Loucy (cell line): ENCODE results near the gene LRSAM1.

Source experiments
- H2AFZ ChIP-seq: fragments of 200-600 bp; sonication (generic); 2 replicates; pipeline ENCODE4 v1.6.0; 2016; ENCODE audit warnings: antibody characterized with exemption, mild to moderate bottlenecking, low read length, moderate library complexity
- H3F3A ChIP-seq: fragments of 200-600 bp; 2 replicates; pipeline ENCODE4 v1.6.0; 2016; ENCODE audit warnings: antibody characterized with exemption, low read depth, mild to moderate bottlenecking
- H3K27me3 ChIP-seq: fragments of 200-600 bp; sonication (generic); 2 replicates; pipeline ENCODE4 v1.6.1; 2014; ENCODE audit warnings: low read length, mild to moderate bottlenecking; ENCODE audit not compliant: insufficient read depth, poor library complexity, severe bottlenecking
- H3K36me3 ChIP-seq: fragments of 200-600 bp; sonication (generic); 2 replicates; pipeline ENCODE4 v1.6.1; 2016; ENCODE audit warnings: low read length; ENCODE audit not compliant: insufficient read depth
- H3K4me1 ChIP-seq: fragments of 200-600 bp; sonication (generic); 2 replicates; pipeline ENCODE4 v1.5.1; 2014; ENCODE audit warnings: low read length, mild to moderate bottlenecking; ENCODE audit not compliant: insufficient read depth, poor library complexity, severe bottlenecking
- H3K4me2 ChIP-seq: fragments of 200-600 bp; sonication (generic); 2 replicates; pipeline ENCODE4 v1.6.0; 2014; ENCODE audit warnings: antibody characterized with exemption, low read length, low read depth, mild to moderate bottlenecking; ENCODE audit not compliant: poor library complexity, severe bottlenecking
- H3K4me3 ChIP-seq: fragments of 200-600 bp; sonication (generic); 2 replicates; pipeline ENCODE4 v1.5.1; 2014; ENCODE audit warnings: low read length, mild to moderate bottlenecking, mixed read lengths; ENCODE audit not compliant: poor library complexity, severe bottlenecking
- H3K79me2 ChIP-seq: fragments of 200-600 bp; sonication (generic); 2 replicates; pipeline ENCODE4 v1.6.1; 2014; ENCODE audit warnings: low read length; ENCODE audit not compliant: insufficient read depth
- H3K9ac ChIP-seq: fragments of 200-600 bp; sonication (generic); 2 replicates; pipeline ENCODE4 v1.6.0; 2014; ENCODE audit warnings: mild to moderate bottlenecking, low read depth, low read length, moderate library complexity; ENCODE audit not compliant: poor library complexity, severe bottlenecking
- H3K9me2 ChIP-seq: fragments of 200-600 bp; sonication (generic); replicated peaks from 2 replicates; pipeline ENCODE4 v1.6.1; 2016; ENCODE audit warnings: low read depth, low read length, mixed read lengths
- H3K9me3 ChIP-seq: fragments of 200-600 bp; sonication (generic); 2 replicates; pipeline ENCODE4 v1.6.1; 2014; ENCODE audit warnings: mild to moderate bottlenecking, antibody characterized with exemption, low read length, low read depth; ENCODE audit not compliant: insufficient read depth
- H4K20me1 ChIP-seq: fragments of 200-600 bp; sonication (generic); 2 replicates; pipeline ENCODE4 v1.6.0; 2014; ENCODE audit warnings: antibody characterized with exemption, low read length, mild to moderate bottlenecking; ENCODE audit not compliant: insufficient read depth, poor library complexity, severe bottlenecking
- EZH2phosphoT487 ChIP-seq: fragments of 200-600 bp; IDR thresholded peaks from 2 replicates; pipeline ENCODE4 v1.6.1; 2018; ENCODE audit warnings: antibody characterized with exemption, mild to moderate bottlenecking, moderate library complexity, borderline replicate concordance
- TF ChIP-seq, protein P1 (sequence below): fragments of 200-600 bp; sonication (generic); conservative IDR thresholded peaks from 2 replicates; pipeline ENCODE4 v1.5.1; 2014; ENCODE audit warnings: mild to moderate bottlenecking, antibody characterized with exemption, low read length

The LRSAM1 gene

GRCh38 chr9:127525401-127526188 lies 74.3 kb downstream of the LRSAM1 start:
- Histone ChIP-seq H3K9me3 (peaks cover 21% of the 10 kb centered on the region; the same call in 1 of the 2 replicates), H2AFZ (no peak overlapping the region), H3K9me2 (no peaks in the 10 kb centered on the region), H3F3A (no peaks in the 10 kb centered on the region), H3K4me2 (no peak overlapping the region), H3K36me3 (peaks cover 52% of the 10 kb centered on the region), H3K9ac (no peak overlapping the region), H3K79me2 (no peaks in the 10 kb centered on the region), H3K27me3 (no peaks in the 10 kb centered on the region), H3K4me1 (no peaks in the 10 kb centered on the region), H4K20me1 (no peaks in the 10 kb centered on the region), H3K4me3 (no peak overlapping the region)
- TF ChIP-seq, protein P1, sequence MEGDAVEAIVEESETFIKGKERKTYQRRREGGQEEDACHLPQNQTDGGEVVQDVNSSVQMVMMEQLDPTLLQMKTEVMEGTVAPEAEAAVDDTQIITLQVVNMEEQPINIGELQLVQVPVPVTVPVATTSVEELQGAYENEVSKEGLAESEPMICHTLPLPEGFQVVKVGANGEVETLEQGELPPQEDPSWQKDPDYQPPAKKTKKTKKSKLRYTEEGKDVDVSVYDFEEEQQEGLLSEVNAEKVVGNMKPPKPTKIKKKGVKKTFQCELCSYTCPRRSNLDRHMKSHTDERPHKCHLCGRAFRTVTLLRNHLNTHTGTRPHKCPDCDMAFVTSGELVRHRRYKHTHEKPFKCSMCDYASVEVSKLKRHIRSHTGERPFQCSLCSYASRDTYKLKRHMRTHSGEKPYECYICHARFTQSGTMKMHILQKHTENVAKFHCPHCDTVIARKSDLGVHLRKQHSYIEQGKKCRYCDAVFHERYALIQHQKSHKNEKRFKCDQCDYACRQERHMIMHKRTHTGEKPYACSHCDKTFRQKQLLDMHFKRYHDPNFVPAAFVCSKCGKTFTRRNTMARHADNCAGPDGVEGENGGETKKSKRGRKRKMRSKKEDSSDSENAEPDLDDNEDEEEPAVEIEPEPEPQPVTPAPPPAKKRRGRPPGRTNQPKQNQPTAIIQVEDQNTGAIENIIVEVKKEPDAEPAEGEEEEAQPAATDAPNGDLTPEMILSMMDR, result peak; percentile 66
- TF ChIP-seq EZH2phosphoT487, result no peak

- no peak overlapping the region for H3K4me3 ChIP-seq
- no peaks in the 10 kb centered on the region for H3K9me2 ChIP-seq
- no peak overlapping the region for H3K9ac ChIP-seq
- no peaks in the 10 kb centered on the region for H3K4me1 ChIP-seq
- H3K9me3 ChIP-seq, result peaks cover 21% of the 10 kb centered on the region; the same call in 1 of the 2 replicates
- H3K4me2 ChIP-seq, result no peak overlapping the region
- H3K79me2 ChIP-seq, result no peaks in the 10 kb centered on the region
- H2AFZ ChIP-seq, result no peak overlapping the region
- H3K27me3 ChIP-seq, result no peaks in the 10 kb centered on the region
- H3K36me3 ChIP-seq, result peaks cover 54% of the 10 kb centered on the region
- H4K20me1 ChIP-seq, result no peaks in the 10 kb centered on the region
- TF ChIP-seq, protein P1, result no peak
- no peak for TF ChIP-seq EZH2phosphoT487
- H3F3A ChIP-seq, result no peaks in the 10 kb centered on the region
Measured at GRCh38 chr9:127526655-127527559, 75.6 kb downstream of the LRSAM1 start.

GRCh38 chr9:127527560-127528268 lies 76.4 kb downstream of the LRSAM1 start:
- H3K9ac ChIP-seq, result no peak overlapping the region
- H3K9me3 ChIP-seq, result peaks cover 21% of the 10 kb centered on the region; the same call in 1 of the 2 replicates
- H2AFZ ChIP-seq, result no peak overlapping the region
- no peaks in the 10 kb centered on the region for H3K4me1 ChIP-seq
- TF ChIP-seq, protein P1, result no peak
- no peak for TF ChIP-seq EZH2phosphoT487
- no peaks in the 10 kb centered on the region for H4K20me1 ChIP-seq
- H3K36me3 ChIP-seq, result peaks cover 51% of the 10 kb centered on the region
- H3K79me2 ChIP-seq, result no peaks in the 10 kb centered on the region
- no peaks in the 10 kb centered on the region for H3K9me2 ChIP-seq
- no peak overlapping the region for H3K4me3 ChIP-seq
- H3F3A ChIP-seq, result no peaks in the 10 kb centered on the region
- no peaks in the 10 kb centered on the region for H3K27me3 ChIP-seq
- H3K4me2 ChIP-seq, result no peak overlapping the region
